ENCODE results near the gene HIGD1A.

HIGD1A gene

DNA sequence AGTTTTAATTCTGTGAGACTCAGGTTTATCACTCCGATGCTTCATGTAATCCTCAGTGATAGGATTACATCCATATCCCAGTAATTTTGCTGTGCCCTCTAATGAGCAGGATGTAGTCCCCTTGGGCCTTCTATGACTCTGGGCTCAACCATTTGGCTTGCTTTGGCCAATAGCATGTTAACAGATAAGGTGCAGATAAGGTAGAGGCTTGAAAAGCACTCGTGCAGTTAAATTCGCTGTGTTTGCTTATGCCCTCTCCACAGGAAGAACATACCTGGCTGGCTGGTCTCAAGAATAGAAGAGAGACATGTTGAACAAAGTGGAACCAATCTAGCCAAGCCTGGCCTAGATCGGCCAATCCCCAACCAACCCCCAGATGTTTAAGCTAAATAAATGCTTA lies 51.3 kb downstream of the HIGD1A start:
- TF ChIP-seq CTCF (IDR thresholded peaks at IDR 0.05; ENCODE audit: control insufficient read depth, insufficient read depth, low read depth, low read length, missing control alignments), result no peak
- H3K4me3 ChIP-seq (ENCODE audit: control insufficient read depth, low read depth, low read length), result no peak overlapping the region
- DNase-seq (ENCODE audit: low read depth), result no peak

DNA sequence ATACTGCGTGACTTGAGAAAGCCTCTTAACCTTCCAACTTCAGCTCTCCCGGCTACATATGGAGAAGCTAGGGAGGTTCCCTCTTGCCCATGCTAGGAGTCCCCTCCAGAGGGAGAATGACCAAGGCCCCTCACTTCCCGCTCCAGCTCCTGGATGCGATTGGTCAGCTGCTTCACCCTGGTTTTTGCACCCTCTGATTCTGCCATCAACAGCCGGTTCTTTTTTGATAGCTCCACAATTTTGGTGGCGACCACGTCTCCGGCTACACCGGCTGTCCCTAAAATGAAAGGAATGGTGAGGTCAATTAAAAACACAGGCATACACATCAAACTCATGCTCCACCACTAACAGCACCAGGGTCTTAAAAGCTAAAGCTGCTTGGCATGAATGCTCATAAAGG lies 51.8 kb downstream of the HIGD1A start:
- no peak for TF ChIP-seq CTCF (IDR thresholded peaks at IDR 0.05; ENCODE audit: control insufficient read depth, insufficient read depth, low read depth, low read length, missing control alignments)
- DNase-seq (ENCODE audit: low read depth), result no peak
- H3K4me3 ChIP-seq (ENCODE audit: control insufficient read depth, low read depth, low read length), result no peak overlapping the region

- H3K4me3 ChIP-seq (ENCODE audit: control insufficient read depth, low read depth, low read length), result no peak overlapping the region
- DNase-seq (ENCODE audit: low read depth), result no peak
- TF ChIP-seq CTCF (IDR thresholded peaks at IDR 0.05; ENCODE audit: control insufficient read depth, insufficient read depth, low read depth, low read length, missing control alignments), result no peak
Measured at GRCh38 chr3:42751609-42752008, 52.7 kb downstream of the HIGD1A start.

DNA sequence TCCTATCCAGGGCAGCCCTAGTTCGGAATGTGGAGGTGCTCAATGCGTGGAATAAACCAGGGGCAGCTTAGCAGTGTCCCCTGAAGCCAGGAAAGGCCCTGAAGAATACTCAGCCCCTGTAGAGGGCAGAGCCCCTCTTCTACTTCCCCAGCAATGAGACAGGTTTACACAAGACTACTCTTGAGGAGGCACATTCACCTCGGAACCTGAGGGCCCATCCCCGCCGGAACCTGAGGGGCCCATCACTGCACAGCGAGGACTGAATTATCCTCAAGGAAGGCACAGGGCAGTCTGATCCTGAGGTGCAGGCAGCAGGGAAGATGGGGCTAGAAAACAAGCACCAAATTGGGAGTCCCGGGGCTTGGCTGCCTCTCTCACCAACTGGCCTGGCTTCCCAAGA lies 53.5 kb downstream of the HIGD1A start:
- DNase-seq (ENCODE audit: low read depth), result no peak
- TF ChIP-seq CTCF (IDR thresholded peaks at IDR 0.05; ENCODE audit: control insufficient read depth, insufficient read depth, low read depth, low read length, missing control alignments), result no peak
- no peak overlapping the region for H3K4me3 ChIP-seq (ENCODE audit: control insufficient read depth, low read depth, low read length)

DNA sequence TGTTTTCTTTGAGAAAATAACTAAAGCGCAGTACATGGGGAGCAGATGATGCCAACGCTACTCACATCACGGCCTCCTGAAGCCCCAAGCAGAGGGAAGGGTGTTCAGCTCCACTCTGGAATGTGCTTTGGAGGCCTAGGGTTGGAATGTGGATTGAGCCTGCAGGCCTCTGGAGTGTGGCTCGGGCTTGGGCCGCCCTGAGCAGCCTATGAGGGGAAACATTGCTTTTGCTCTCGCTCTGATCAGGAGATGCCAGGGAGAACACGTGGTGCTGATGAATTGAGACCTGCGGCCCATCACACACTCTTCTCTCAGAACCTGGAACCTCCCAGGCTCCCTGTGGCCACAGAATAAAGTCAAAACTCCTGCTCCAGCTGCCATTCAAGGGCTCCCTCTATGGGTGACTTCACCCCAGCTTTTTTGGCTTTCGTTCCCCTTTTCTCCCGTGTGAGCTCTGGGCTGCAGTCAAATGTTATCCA lies 54.5 kb downstream of the HIGD1A start:
- H3K4me3 ChIP-seq (ENCODE audit: control insufficient read depth, low read depth, low read length), result no peak overlapping the region
- DNase-seq (ENCODE audit: low read depth), result no peak
- peak; percentile 68 for TF ChIP-seq CTCF (IDR thresholded peaks at IDR 0.05; ENCODE audit: control insufficient read depth, insufficient read depth, low read depth, low read length, missing control alignments)

- no peak for DNase-seq (ENCODE audit: low read depth)
- TF ChIP-seq CTCF (IDR thresholded peaks at IDR 0.05; ENCODE audit: control insufficient read depth, insufficient read depth, low read depth, low read length, missing control alignments), result no peak
- H3K4me3 ChIP-seq (ENCODE audit: control insufficient read depth, low read depth, low read length), result no peak overlapping the region
Measured at GRCh38 chr3:42749025-42749752, 55.1 kb downstream of the HIGD1A start.
